Esophagus muscularis mucosa (tissue), 3 donors: ENCODE results near the gene P2RY6.

Experiments
- EP300 ChIP-seq: sonication (generic); formaldehyde crosslinking; IDR thresholded peaks from one replicate; pipeline ENCODE4 v1.6.1; 2017; ENCODE audit warnings: antibody characterized with exemption
- TF ChIP-seq, protein P1 (sequence below), 3 experiments: fragments of 200-600 bp in 2 of 3; fragments of 450-650 bp in 1 of 3; sonication (generic) in 2 of 3; IDR thresholded peaks; one replicate each; pipeline ENCODE4 v1.5.1; 2017 to 2019; ENCODE audit warnings: antibody characterized with exemption in 3 of 3, mild to moderate bottlenecking in 2 of 3, moderate library complexity in 1 of 3

- TF ChIP-seq, protein P1, sequence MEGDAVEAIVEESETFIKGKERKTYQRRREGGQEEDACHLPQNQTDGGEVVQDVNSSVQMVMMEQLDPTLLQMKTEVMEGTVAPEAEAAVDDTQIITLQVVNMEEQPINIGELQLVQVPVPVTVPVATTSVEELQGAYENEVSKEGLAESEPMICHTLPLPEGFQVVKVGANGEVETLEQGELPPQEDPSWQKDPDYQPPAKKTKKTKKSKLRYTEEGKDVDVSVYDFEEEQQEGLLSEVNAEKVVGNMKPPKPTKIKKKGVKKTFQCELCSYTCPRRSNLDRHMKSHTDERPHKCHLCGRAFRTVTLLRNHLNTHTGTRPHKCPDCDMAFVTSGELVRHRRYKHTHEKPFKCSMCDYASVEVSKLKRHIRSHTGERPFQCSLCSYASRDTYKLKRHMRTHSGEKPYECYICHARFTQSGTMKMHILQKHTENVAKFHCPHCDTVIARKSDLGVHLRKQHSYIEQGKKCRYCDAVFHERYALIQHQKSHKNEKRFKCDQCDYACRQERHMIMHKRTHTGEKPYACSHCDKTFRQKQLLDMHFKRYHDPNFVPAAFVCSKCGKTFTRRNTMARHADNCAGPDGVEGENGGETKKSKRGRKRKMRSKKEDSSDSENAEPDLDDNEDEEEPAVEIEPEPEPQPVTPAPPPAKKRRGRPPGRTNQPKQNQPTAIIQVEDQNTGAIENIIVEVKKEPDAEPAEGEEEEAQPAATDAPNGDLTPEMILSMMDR (IDR thresholded peaks at IDR 0.05): no peak
- no peak for TF ChIP-seq EP300
These were observed 55.8 kb downstream of the P2RY6 start for GRCh38 chr11:73327812-73328364.
